ENCODE data around the gene CD53.

- TF ChIP-seq TAF1 (IDR thresholded peaks at IDR 0.05; ENCODE audit: borderline replicate concordance, insufficient read depth, low read length) (no peak), POLR2AphosphoS5 (IDR thresholded peaks at IDR 0.05; ENCODE audit: low read depth, low read length) (no peak)
These were observed 4.4 kb downstream of the CD53 start for GRCh38 chr1:110877364-110877763.
